HG03060 (cell line): ENCODE results near the gene ABCC1.

Experiments used
- ATAC-seq: cut with Tn5 transposase; IDR thresholded peaks from one replicate; pipeline ENCODE4 v1.9.1; 2021; ENCODE audit warnings: low read depth, moderate number of reproducible peaks; ENCODE audit not compliant: unreplicated experiment

ABCC1 gene

GRCh38 chr16:16016388-16016964 is 67.1 kb downstream of the ABCC1 start:
- no peak for ATAC-seq

DNA sequence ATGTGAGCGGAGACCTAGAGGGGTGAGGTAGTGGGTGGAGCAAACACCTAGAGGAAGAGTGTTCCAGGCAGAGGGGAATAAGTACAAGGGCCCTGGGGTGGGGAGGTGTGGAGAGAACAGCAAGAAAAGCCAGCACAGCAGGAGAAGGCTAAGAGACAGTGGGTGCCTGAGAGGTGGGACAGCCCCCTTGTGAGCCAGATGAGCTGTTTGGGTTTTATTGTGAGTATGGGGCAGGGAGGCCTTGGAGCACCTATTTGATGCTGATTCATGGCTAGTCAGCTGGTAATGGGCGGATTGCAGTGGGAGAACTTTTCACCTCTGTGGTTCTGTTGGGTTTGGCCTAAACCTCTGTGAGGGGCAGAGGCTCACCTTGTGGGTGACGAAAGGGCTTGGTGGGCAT is 68.4 kb downstream of the ABCC1 start:
- ATAC-seq, result no peak

- ATAC-seq, result no peak
These were observed 69.3 kb downstream of the ABCC1 start for GRCh38 chr16:16018705-16019104.

DNA sequence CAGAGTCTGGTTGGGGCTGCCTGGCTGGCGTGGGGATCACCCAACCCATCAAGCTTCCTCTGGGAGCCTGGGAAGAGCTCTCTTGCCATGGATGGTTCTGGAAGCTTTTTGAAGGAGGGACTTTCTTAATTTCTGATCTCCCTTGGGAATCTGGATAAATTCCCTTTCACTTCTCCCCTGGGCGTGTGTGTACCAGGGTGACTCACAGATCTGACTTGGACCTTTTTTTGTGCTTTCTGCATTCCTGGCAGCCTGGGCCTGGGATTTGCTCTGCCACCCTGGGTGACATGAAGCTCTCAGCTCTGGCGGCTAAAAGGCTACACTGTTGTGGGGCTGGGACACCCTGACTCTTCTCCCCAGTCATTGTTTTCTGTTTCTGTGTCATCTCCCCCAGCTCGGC is 70.1 kb downstream of the ABCC1 start:
- ATAC-seq, result no peak

GRCh38 chr16:16020291-16020690 is 70.9 kb downstream of the ABCC1 start:
- no peak for ATAC-seq

DNA sequence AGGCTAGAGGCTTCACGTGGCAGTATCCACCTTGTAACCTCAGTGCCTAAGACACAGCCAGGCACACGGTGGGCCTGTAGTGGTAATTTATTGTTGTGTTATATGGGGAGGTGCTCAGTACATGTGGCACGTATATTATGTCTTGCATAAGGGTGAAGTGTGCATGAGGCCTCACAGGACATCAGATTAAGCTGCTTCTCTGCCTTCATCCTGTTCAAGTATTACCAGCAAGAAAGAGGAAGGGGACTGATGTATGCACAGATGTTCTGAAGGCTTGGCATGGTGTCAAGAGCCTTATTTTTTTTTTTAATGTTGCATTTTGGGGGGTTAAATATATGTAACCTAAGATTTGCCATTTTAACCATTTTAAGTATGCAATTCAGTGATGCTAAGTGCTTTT is 71.6 kb downstream of the ABCC1 start:
- no peak for ATAC-seq

GRCh38 chr16:16021646-16021987 is 72.2 kb downstream of the ABCC1 start:
- ATAC-seq, result no peak

GRCh38 chr16:16021988-16022682 is 72.7 kb downstream of the ABCC1 start:
- no peak for ATAC-seq

DNA sequence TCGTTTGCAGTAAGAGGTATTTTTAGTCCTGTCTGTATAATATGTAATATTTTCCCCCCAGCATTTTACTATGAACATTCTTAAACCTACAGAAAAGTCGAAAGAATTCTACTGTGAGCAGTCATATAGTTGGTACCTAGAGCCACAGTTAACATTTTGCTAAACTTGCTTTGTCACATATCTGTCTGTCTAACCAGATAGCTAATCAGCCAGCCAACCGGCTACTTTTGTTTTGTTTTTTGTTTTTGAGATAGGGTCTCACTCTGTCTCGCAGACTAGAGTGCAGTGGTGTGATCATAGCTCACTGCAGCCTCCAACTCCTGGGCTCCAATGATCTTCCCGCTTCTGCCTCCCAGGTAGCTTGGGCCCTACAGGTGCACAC is 73.3 kb downstream of the ABCC1 start:
- ATAC-seq, result no peak

DNA sequence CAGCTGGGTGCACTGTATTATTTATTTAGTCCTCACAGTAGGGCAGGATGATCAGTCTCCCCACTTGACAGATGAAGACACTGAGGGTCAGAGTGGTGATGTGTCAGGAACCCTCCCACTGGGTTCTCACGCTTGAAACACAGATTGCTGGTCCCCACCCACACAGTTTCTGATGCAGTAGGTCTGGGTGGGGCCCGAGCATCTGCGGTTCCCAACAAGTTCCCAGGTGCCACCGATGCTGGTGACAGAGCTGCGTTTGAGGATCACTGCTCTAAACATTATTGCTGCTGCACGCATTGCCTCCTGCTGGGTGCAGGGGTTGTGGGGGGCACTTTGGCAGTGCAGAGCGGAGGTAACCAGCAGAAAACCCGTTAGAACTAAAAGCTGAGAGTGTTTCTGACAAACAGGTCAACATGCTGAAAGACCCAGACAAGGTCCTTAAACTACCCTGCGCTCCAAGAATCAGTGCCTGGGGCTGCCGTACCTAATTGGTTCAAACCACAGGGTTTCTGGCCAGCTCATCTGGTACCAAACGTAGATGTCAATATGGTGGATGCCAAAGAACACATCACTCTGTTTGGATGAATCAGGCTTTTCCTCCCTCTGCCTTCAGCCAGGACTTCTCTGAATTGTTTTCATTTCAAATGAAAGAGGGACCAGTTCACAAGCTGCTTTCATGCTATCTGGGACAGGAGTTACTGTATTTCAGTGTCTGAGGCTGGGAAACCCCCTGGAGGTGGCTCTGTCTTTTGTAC is 76.0 kb downstream of the ABCC1 start:
- ATAC-seq, result no peak

- ATAC-seq, result no peak
These were observed 78.4 kb downstream of the ABCC1 start for GRCh38 chr16:16027728-16028310.

GRCh38 chr16:16028311-16028999 is 79.0 kb downstream of the ABCC1 start:
- no peak for ATAC-seq

DNA sequence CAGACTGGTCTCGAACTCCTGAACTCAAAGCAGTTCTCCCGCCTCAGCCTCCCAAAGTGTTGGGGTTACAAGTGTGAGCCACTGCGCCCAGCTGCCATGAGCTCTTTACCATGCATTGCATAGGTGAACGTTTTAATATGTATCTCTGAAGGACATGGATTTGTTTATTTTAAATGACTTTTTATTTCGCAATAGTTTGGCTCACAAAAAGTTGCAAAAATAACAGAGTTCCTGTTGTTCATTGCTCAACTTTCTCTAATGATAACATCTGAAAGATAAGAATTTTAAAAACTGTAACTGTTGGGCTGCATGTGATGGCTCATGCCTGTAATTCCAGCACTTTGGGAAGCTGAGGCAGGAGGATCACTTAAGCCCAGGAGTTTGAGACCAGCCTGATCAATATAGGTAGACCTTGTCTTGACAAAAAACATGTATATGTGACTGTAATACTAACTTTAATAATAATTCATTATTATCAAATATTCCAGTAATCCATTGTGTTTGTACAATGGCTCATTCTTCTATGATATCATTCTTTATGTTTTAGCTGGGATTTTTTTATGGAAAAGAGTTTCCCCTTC is 80.1 kb downstream of the ABCC1 start:
- no peak for ATAC-seq

- no peak for ATAC-seq
These were observed 81.0 kb downstream of the ABCC1 start for GRCh38 chr16:16030449-16030848.

DNA sequence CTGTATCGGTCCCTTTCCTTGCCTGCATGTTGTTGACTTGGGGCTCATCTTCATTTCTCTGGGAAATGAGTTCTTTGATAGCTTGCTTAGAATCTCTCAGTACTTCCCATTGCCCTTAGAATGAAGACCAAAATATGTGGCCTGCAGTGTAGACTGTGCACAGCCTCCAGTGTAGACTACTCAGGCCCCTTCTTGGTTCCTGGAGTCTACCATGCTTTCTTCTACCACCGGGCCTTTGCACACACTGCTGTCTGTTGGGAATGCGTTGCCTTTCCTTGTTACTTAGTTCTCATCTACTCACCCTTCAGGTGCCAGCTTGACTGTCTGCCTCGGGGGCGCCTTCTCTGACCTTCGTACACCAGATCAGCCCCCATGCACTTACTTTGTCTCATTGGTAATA is 82.0 kb downstream of the ABCC1 start:
- no peak for ATAC-seq

- ATAC-seq, result no peak
These were observed 83.0 kb downstream of the ABCC1 start for GRCh38 chr16:16032271-16032979.

GRCh38 chr16:16033208-16033717 is 83.8 kb downstream of the ABCC1 start:
- ATAC-seq, result no peak

GRCh38 chr16:16036359-16036792 is 87.0 kb downstream of the ABCC1 start:
- no peak for ATAC-seq

DNA sequence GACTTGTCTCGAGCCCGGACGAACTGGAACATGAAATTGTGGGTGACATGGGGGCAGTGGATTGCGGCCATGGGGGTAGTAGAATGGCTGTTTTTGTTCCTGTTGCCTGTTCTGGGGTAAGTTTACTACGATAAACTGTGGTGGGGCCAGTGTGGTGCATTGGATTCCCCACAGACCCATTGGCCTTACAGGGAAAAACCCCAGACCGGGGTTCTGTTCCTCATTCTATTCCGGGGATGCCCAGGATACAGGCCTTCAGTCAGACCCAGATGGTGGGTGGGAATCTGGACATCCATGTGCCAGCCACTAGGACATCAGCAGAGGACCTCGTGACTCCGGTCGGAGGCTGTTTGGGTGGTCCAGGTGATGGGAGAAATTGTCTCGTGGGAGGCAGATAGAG is 88.1 kb downstream of the ABCC1 start:
- no peak for ATAC-seq

DNA sequence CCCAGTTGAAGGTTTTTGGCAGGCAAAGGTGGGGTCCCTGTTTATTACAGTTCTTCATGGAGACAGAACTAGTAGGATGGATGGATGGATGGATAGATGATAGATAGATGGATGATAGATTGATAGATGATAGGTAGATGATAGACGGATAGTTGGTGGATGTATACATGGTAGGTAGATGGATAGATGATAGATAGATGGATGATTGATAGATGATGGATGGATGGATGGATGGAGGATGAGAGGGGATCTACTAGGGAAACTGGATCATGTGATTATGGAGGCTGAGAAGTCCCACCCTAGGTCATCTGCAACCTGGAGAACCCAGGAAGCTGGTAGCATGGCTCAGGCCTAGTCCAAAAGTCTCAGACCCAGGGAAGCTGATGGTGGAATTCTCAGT is 88.6 kb downstream of the ABCC1 start:
- no peak for ATAC-seq
